NCI-H1048 (cell line): ENCODE results near the gene KDM4C.
"Not testable (repeated sequence)": the region's sequence is repeated elsewhere in the genome, so short reads cannot be mapped to it uniquely, and the experiment has no call there.

Experiments
- DNase-seq: peaks from one replicate; lab custom pipeline; 2025; lab: John Stamatoyannopoulos, UW

Gene KDM4C

GRCh38 chr9:7171396-7172153 is 413.8 kb downstream of the KDM4C start:
- no peak for DNase-seq

DNA sequence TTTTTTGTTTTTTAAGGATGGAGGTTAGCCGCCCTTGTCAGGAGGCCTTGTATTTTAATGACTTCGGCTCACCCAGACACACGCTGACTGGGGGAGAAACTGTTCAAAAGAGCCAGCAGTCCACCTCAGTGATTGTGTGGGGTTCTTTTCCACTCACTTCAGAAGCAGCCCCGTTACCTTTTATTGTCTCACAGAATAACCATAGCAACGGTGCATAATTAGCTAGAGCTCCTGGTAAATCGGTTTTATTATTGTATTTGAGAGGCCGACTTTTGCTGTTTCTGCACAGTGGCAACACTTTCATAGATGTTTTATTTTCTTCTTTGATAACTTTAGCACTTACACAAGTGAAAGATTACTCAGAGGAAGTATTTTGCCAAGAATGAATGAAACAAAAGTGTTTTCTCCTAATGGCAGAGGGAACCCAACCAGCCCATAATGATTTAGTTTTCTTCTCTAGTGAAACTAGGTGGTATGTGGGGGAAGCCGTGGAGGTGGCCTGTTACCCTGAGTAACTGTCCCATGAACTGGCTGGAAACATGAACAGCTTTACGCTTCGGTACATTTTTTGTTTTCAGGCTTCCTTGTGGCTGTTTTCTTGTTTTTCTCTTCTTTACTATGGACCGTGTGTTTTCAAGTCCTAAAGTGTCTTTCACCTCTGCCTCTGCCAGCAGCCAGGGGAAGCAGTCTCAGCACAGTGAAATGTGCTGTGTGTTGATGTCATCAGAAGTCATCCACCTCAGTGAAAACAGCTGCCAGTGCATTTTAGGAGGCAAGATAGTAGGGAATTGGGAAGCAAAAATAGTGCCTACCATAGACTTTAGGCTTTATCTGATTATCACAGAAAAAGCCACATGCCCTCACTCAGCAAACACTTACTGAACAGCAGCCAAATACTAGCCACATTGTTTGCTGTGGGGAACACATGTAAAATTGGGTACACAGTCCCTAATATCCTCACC is 414.7 kb downstream of the KDM4C start:
- no peak for DNase-seq

- DNase-seq, result no peak
These were observed 415.4 kb downstream of the KDM4C start for GRCh38 chr9:7173139-7173538.

- DNase-seq, result no peak
These were observed 416.5 kb downstream of the KDM4C start for GRCh38 chr9:7174301-7174700.

- no peak for DNase-seq
These were observed 417.1 kb downstream of the KDM4C start for GRCh38 chr9:7174884-7175283.

GRCh38 chr9:7176561-7176960 is 418.8 kb downstream of the KDM4C start:
- no peak for DNase-seq

GRCh38 chr9:7177383-7177782 is 419.6 kb downstream of the KDM4C start:
- DNase-seq, result no peak

DNA sequence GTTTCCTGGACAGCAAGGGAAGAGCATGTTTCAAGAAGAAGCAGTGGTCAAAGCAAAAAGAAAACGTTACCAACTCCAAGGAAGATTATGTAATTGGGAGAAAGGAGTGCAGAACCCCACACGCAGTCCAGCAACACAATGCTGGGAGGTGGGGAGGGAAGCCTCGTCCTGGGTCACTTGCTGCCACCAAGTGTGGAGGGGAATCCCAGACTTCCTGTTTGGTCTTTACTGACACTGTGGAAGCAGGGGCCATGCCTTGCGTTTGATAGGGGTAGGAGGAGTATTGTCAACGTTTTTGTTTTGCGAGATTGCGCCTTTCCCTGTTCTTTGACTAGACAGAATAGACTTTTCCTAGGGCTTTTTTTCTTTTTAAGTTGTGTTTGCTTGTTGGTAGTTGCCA is 421.0 kb downstream of the KDM4C start:
- DNase-seq, result no peak

DNA sequence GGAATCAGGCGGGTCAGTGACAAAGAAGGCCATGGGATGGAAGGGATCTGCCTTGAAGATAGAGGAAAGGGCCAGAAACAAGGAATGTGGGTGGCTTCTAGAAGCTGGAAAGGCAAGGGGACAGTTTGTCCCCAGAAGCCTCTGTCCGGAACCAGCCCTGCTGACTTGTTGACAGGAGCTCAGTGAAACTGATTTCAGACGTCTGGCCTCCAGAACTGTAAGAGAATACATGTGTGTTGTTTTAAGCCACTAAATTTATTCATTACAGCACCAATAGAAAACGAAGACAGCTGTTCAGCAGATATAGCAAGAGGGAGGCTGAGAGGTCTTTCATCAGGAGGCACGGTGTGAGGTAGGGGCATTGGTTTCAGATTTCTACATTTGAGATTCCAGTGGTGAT is 422.5 kb downstream of the KDM4C start:
- DNase-seq, result no peak

- not testable (repeated sequence) for DNase-seq
These were observed 425.4 kb downstream of the KDM4C start for GRCh38 chr9:7183139-7183538.

DNA sequence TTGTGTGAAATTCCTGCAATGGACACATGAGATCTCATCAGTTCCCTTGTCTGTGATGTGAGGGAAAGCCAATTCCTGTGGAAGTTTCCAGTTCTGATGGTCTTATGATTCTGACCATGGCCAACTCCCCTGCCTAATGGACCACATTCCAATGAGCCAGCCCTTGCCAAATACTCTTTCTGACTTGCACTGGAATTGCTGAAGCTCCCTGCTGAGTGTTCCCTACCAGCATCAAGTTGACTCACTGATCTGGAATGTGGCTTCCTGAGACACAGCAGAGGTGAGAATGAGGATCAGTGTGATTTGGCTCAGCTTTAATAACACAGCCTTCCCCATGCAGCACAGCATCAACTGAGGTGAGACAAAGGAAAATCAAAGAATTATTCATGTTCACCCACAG is 427.8 kb downstream of the KDM4C start:
- DNase-seq, result no peak

DNA sequence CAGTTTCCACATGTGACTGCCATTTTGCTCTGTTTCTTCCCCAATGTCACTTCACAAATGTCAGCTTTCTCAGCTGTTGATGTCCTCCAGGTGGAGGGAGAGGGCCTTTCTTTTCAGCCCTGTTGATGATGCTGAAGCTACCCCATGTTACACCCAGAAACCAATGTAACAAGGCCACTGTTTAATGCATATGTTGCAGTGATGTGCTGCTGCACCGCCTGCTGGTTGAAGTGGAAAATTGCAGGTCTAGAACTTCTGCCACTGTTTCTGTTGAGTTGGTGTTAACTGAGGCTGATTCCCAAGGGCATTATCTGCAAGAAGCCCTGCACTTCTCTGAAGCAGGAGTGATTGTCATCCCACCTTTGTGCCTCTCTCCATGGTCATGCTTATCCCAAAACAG is 428.4 kb downstream of the KDM4C start:
- DNase-seq, result no peak

GRCh38 chr9:7192266-7192665 is 434.5 kb downstream of the KDM4C start:
- DNase-seq, result no peak

- DNase-seq, result no peak
These were observed 437.8 kb downstream of the KDM4C start for GRCh38 chr9:7195526-7195925.

- no peak for DNase-seq
These were observed 438.7 kb downstream of the KDM4C start for GRCh38 chr9:7196467-7196866.

- no peak for DNase-seq
These were observed 443.4 kb downstream of the KDM4C start for GRCh38 chr9:7201196-7201595.

DNA sequence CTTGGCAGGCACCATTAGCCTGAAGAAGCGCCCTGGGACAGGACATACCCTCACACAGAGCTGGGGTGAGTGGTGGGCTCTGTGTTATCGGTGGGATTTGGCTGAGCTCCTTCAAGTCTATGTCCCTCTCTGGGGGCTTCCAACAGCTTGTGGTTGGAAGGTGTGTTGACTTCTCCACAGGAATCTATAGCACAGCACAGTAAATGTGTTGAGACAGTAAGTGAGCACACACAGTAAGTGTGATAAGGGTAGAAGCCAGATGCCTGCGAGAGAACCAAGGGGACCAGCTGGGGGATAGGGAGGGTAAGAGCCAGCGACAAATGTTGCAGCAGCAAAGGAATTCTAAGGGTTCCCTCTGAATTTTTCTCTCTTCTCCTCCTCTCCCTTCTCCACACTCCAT is 448.0 kb downstream of the KDM4C start:
- no peak for DNase-seq

GRCh38 chr9:7206221-7206758 is 448.5 kb downstream of the KDM4C start:
- DNase-seq, result no peak

DNA sequence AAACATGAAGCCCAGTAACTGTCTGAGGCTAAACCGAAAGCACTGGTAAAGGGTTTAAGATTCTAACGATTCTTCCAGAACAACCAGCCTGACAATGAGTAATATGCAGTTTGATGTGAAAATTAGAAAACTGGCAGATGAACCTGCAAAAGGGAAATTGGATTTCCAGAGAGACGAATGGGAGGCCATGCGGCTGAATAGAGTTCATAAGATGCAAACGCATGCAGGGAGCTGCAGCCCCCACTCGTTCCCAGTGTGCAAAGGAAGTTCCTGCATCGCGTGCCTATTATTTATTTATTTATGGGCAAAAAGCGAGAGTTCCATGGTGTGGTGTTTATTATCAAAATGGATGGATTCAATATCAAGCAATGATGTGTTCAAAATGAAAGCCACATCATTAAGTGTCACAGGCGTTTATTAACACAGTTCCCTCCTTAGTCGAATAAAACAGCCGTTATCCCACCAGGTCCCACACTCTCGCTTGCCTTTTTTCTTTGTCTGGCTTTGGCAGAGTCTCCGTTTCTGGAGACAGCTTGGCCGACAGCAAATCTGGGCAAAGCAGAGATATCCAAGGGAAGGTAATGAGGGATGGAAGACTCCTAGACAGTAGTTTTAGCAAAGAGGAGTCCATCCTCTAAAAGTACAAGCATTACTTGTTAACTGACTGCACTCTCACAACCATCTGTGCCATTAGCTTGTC is 451.4 kb downstream of the KDM4C start:
- no peak for DNase-seq

DNA sequence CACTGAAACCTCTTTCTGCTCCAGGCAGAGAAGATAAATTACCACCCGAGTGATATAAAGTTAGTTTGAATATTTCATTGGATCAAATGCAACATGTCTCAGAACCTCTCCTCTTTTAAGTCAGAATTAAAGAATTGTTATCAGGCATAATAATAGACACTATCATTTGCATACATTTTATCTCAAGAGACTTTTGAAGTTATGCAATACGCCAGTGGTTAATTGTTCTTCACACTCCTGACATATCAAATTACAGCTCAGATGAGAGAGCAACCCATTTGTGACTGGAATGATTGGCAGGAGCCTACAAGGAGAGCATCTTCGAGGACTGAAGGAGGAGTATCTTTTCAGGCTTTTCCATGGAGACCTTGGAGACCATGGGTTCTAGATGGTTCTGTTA is 452.2 kb downstream of the KDM4C start:
- DNase-seq, result no peak

- no peak for DNase-seq
These were observed 453.3 kb downstream of the KDM4C start for GRCh38 chr9:7210854-7211637.
